Prostate gland (tissue), 2 donors: ENCODE measurements around the gene PAPOLB. TPM values are rescaled to one million over a fixed set of nuclear protein-coding genes. Genes with fewer than 3 reads are reported as not detected.

Experiments
- DNase-seq: peaks from one replicate; pipeline ENCODE4 v3.0.0-alpha.2; 2019; ENCODE audit warnings: low spot score
- H3K27ac ChIP-seq, 2 donors: fragments of 200-600 bp; sonication (generic); 2 replicates each; pipeline ENCODE4 v1.5.1; 2017 to 2019
- H3K27me3 ChIP-seq: fragments of 200-600 bp; sonication (generic); replicated peaks from 2 replicates; pipeline ENCODE4 v1.5.1; 2019; ENCODE audit not compliant: insufficient read depth
- H3K36me3 ChIP-seq, 2 donors: fragments of 200-600 bp; sonication (generic); 1 replicate in 1 of 2; 2 replicates in 1 of 2; pipeline versions ENCODE4 v1.5.1 to v1.8.1; 2017 to 2019
- H3K4me1 ChIP-seq: fragments of 200-600 bp; sonication (generic); replicated peaks from 2 replicates; pipeline ENCODE4 v1.5.1; 2019
- H3K4me3 ChIP-seq, 2 donors: fragments of 200-600 bp; sonication (generic); 2 replicates each; pipeline ENCODE4 v1.5.1; 2017 to 2019
- H3K9me3 ChIP-seq: fragments of 200-600 bp; sonication (generic); 2 replicates; pipeline ENCODE4 v1.5.1; 2017
- CTCF ChIP-seq, 4 experiments: fragments of 200-600 bp in 2 of 4; fragments of 450-650 bp in 2 of 4; sonication (generic) in 2 of 4; IDR thresholded peaks; 1 replicate in 3 of 4; 2 replicates in 1 of 4; pipeline ENCODE4 v1.5.1; 2016 to 2019; ENCODE audit warnings: antibody characterized with exemption in 4 of 4, mild to moderate bottlenecking in 2 of 4, moderate library complexity in 2 of 4
- POLR2A ChIP-seq: fragments of 450-650 bp; IDR thresholded peaks from one replicate; pipeline ENCODE4 v1.6.1; 2016; ENCODE audit warnings: antibody characterized with exemption, mild to moderate bottlenecking
- POLR2AphosphoS5 ChIP-seq: sonication (generic); formaldehyde crosslinking; IDR thresholded peaks from one replicate; pipeline ENCODE4 v1.6.1; 2017; ENCODE audit warnings: antibody characterized with exemption
- WGBS: methylation state at CpG from one replicate; pipeline ENCODE4 v1.1.5; 2018; 5-methylcytosine and 5-hydroxymethylcytosine counted together
- intact Hi-C: fragments of 100-400 bp; cut with DNase I; formaldehyde crosslinking; loops from one replicate; pipeline ENCODE4 v1.14.2; 2022
- total RNA-seq, 2 donors: library from RNA; depleted of rRNA; stranded (reverse); fragments of >200 nt; gene quantifications; one replicate each; pipeline ENCODE4 v1.1.0, GENCODE V29; 2016

Gene PAPOLB
- total RNA-seq, 2 donors from 2014 or later: 4.7 TPM; not detected in 1

DNA sequence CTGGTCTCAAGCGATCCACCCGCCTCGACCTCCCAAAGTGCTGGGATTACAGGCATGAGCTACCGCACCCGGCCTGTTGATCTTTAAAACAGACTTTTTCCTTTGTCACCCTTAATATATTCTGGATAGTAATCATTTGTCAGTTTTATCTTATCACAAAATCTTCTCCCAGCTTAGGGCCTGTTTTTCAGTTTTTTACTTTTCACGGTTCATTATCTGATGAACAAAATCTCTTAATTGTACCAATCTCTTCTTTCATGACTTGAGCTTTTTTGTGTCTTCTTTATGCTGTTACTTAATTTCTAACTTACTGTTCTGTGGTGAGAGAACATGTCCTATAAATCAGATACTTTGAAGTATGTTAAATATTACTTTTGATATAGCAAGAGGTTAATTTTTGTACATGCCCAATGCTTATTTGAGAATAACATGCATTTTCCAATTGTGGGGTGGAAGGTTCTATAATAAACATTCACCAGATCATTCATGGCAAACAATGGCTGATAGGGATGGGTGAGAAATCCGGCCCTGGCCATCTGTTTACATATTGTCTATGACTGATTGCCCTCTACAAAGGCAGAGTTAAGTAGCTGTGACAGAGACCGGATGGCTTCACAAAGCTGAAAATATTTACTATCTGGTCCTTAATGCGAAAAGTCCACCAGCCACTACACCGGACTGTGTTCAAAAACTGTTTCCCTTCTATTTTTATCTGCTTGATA lies 5.3 kb downstream of the PAPOLB start:
- Histone ChIP-seq H3K9me3 (no peaks in the 10 kb centered on the region), H3K36me3 (no peaks in the 10 kb centered on the region), H3K27me3 (no peaks in the 10 kb centered on the region), H3K4me1 (no peaks in the 10 kb centered on the region), H3K4me3 (no peak overlapping the region), H3K27ac (no peak overlapping the region)
- WGBS: 78% methylated on average over 10 of the region's 10 CpGs
- intact Hi-C loops: no loop called here
- DNase-seq: no peak
- no peak for TF ChIP-seq CTCF (IDR thresholded peaks at IDR 0.05)
- TF ChIP-seq POLR2A: no peak

- no peaks in the 10 kb centered on the region for H3K4me1 ChIP-seq
- no peak for TF ChIP-seq CTCF (IDR thresholded peaks at IDR 0.05)
- TF ChIP-seq POLR2A: no peak
- TF ChIP-seq POLR2AphosphoS5: no peak
- 91% methylated on average over 6 of the region's 6 CpGs for WGBS
- H3K9me3 ChIP-seq: no peaks in the 10 kb centered on the region
- no peak overlapping the region for H3K4me3 ChIP-seq
- no peak overlapping the region for H3K27ac ChIP-seq
- no peaks in the 10 kb centered on the region for H3K36me3 ChIP-seq
- no peaks in the 10 kb centered on the region for H3K27me3 ChIP-seq
- intact Hi-C loops: no loop called here
- DNase-seq: no peak
These were observed 6.9 kb downstream of the PAPOLB start for GRCh38 chr7:4854916-4855315.

DNA sequence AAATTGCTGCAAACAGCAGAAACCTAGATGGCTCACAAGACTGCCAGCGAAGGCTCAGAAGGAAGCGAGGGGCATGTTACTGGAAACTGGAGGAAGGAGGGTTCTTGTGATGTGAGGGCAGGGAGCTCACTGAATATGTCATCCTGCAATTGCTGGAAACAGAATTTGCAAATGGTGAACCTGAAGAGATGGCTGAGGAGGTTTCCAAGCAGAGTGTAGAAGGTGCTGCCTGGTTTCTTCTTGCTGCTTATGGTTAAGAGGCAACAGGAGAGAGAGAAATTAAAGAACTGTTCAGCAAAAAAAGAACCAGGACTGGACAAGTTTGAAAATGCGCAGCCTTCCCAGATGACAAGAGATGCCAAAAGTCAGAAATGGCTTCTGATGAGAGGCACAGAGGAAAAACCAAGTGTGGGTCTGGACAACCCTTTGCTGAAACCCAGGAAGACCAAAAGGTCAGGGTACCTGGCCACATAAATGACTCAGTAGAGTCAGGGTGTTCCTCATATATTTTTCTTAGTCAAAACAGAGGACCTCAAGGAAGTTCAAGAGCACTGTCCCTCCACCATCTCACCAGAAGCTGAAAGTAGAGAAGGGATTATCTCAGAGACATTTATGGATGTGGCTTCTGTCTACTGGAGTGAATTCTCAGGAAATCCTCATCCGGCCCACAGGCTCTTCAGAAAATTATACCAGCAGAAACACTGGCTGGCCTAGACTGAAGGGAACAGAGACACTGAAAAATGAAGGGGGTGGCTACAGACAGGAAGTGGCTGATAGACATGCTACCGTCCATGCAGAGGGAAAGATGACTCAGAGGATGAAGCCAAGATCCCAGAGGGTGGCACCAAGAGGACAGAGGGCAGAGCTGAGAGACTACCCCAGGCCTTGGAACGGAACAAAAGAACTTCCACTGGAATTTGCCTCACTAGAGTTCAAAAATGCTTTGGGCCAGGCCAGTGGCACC lies 10.1 kb downstream of the PAPOLB start:
- intact Hi-C loops: no loop called here
- WGBS: 87% methylated on average over 6 of the region's 6 CpGs
- no peak overlapping the region for H3K27ac ChIP-seq
- no peaks in the 10 kb centered on the region for H3K4me1 ChIP-seq
- no peaks in the 10 kb centered on the region for H3K27me3 ChIP-seq
- no peak overlapping the region for H3K4me3 ChIP-seq
- H3K9me3 ChIP-seq: no peaks in the 10 kb centered on the region
- H3K36me3 ChIP-seq: no peaks in the 10 kb centered on the region
- DNase-seq: no peak
- TF ChIP-seq POLR2A (no peak), POLR2AphosphoS5 (no peak), CTCF (IDR thresholded peaks at IDR 0.05) (no peak)

DNA sequence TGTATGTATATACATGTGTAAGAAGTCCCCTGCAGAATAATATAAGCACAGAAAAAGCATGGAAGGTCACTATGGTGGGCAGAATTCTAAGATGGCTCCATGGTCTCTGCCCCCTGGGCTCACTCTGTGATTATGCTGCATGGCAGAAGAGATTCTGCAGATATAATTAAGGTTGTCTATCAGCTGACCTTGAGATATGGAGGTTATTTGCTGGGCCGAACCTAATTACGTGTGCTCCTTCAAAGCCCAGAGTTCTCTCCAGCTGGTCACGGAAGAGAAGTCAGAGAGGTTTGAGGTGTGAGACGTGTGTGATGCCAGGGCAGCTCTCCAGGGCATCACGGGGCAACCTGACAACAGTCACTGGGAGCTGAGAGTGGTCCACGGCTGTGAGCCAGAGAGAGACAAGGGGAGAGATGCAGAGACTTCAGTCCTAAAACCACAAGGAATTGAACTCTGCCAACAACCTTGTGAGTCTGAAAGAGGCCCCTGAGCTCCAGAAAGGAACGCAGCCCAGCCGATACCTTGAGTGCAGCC lies 11.5 kb downstream of the PAPOLB start:
- H3K27me3 ChIP-seq: no peaks in the 10 kb centered on the region
- H3K4me3 ChIP-seq: no peak overlapping the region
- H3K27ac ChIP-seq: no peak overlapping the region
- no peak for DNase-seq
- intact Hi-C loops: no loop called here
- no peaks in the 10 kb centered on the region for H3K36me3 ChIP-seq
- no peaks in the 10 kb centered on the region for H3K9me3 ChIP-seq
- no peaks in the 10 kb centered on the region for H3K4me1 ChIP-seq
- TF ChIP-seq POLR2AphosphoS5 (no peak), CTCF (IDR thresholded peaks at IDR 0.05) (no peak), POLR2A (no peak)
- WGBS: 92% methylated on average over 8 of the region's 8 CpGs
